K562 (cell line): ENCODE measurements around the gene ABHD17C. TPM values are rescaled to one million over a fixed set of nuclear protein-coding genes. Genes with fewer than 3 reads are reported as not detected.

Experiments
- ATAC-seq: fragments of 200-7000 bp; cut with Tn5 transposase; 3 replicates; pipeline ENCODE4 v1.9.1; 2020; ENCODE audit warnings: moderate library complexity
- BruUV-seq: library from RNA; stranded (reverse); fragments of 400-500 nt; replicated peaks from 2 replicates; lab custom pipeline; 2021; lab: Mats Ljungman, UMichigan
- CTCF ChIA-PET: fragments of 300-600 bp; formaldehyde crosslinking; extraction: SDS; loops from one replicate; lab custom pipeline; 2021; ENCODE audit warnings: low intra/inter-chr PET ratio; lab: Yijun Ruan, JAX
- POLR2A ChIA-PET: fragments of 300-600, 350-650 bp; sonication (Branson Sonifier 250); formaldehyde crosslinking; extraction: SDS; loops from one replicate; lab custom pipeline; 2021; ENCODE audit warnings: antibody characterized with exemption, inconsistent platforms; lab: Yijun Ruan, JAX
- DNase-seq, 4 experiments: peaks; one replicate each; pipeline versions ENCODE4 v3.0.0 to v3.0.0-alpha.2; 2011 to 2018; ENCODE audit warnings: low spot score in 3 of 4, mixed read lengths in 3 of 4; ENCODE audit errors: extremely low read depth in 1 of 4
- FAIRE-seq: peaks from 2 replicates; lab custom pipeline; 2011; peaks lifted over from hg19 to GRCh38; lab: Jason Lieb, UNC
- H2AFZ ChIP-seq: 2 replicates; pipeline ENCODE4 v1.6.0; 2011; ENCODE audit warnings: low read depth, low read length, control low read depth, inconsistent platforms
- H3K27ac ChIP-seq: fragments of 200-600 bp; 3 replicates; pipeline ENCODE4 v1.8.0; 2011; ENCODE audit warnings: low read depth, mild to moderate bottlenecking, control low read depth, inconsistent platforms, low read length, moderate library complexity, mixed read lengths; ENCODE audit errors: extremely low read depth
- H3K27me3 ChIP-seq, 2 experiments: fragments of 300-600 bp in 1 of 2; 2 replicates in 1 of 2; 3 replicates in 1 of 2; pipeline versions ENCODE4 v1.6.0 to v1.8.0; 2011; ENCODE audit warnings: inconsistent platforms in 2 of 2, low read length in 2 of 2, mild to moderate bottlenecking in 1 of 2, mixed read lengths in 1 of 2, moderate library complexity in 1 of 2; ENCODE audit not compliant: control insufficient read depth in 2 of 2, insufficient read depth in 2 of 2
- H3K36me3 ChIP-seq: fragments of 300-600 bp; 3 replicates; pipeline ENCODE4 v1.8.0; 2011; ENCODE audit warnings: mild to moderate bottlenecking, low read length, inconsistent platforms; ENCODE audit not compliant: control insufficient read depth, insufficient read depth
- H3K4me1 ChIP-seq, 2 experiments: fragments of 200-600 bp in 1 of 2; replicated peaks in 1 of 2; 2 replicates in 1 of 2; 3 replicates in 1 of 2; pipeline versions ENCODE4 v1.5.1 to v1.8.0; 2011; ENCODE audit warnings: inconsistent platforms in 2 of 2, low read length in 2 of 2, mild to moderate bottlenecking in 1 of 2, mixed read lengths in 1 of 2, moderate library complexity in 1 of 2; ENCODE audit not compliant: control insufficient read depth in 2 of 2, insufficient read depth in 2 of 2
- H3K4me2 ChIP-seq: 2 replicates; pipeline ENCODE4 v1.6.1; 2011; ENCODE audit warnings: low read length, control low read depth, inconsistent platforms, mixed read lengths; ENCODE audit not compliant: insufficient read depth
- H3K4me3 ChIP-seq: fragments of 200-600 bp; sonication (generic), shearing (Covaris generic); 2 replicates; pipeline ENCODE4 v1.5.1; 2016; ENCODE audit warnings: control low read depth, inconsistent platforms
- H3K79me2 ChIP-seq: fragments of 200-600 bp; 3 replicates; pipeline ENCODE4 v1.8.0; 2011; ENCODE audit warnings: low read length, inconsistent platforms; ENCODE audit not compliant: control insufficient read depth, insufficient read depth
- H3K9ac ChIP-seq, 2 experiments: 2 replicates each; pipeline versions ENCODE4 v1.6.0 to v1.6.1; 2011; ENCODE audit warnings: low read depth in 2 of 2, low read length in 2 of 2, control low read depth in 1 of 2, inconsistent platforms in 1 of 2, mild to moderate bottlenecking in 1 of 2, mixed read lengths in 1 of 2; ENCODE audit not compliant: insufficient read depth in 1 of 2
- H3K9me1 ChIP-seq: one replicate; pipeline ENCODE4 v1.6.0; 2011; ENCODE audit warnings: inconsistent platforms, mild to moderate bottlenecking, low read length, moderate library complexity; ENCODE audit not compliant: control insufficient read depth, insufficient read depth
- H3K9me3 ChIP-seq: replicated peaks from 2 replicates; pipeline ENCODE4 v1.5.1; 2011; ENCODE audit warnings: low read depth, low read length, inconsistent platforms; ENCODE audit not compliant: control insufficient read depth, insufficient read depth
- H4K20me1 ChIP-seq: replicated peaks from 2 replicates; pipeline ENCODE4 v1.6.1; 2011; ENCODE audit warnings: low read length, inconsistent platforms, mixed read lengths; ENCODE audit not compliant: control insufficient read depth, insufficient read depth
- BCOR ChIP-seq: fragments of 450-650 bp; IDR thresholded peaks from 2 replicates; pipeline ENCODE4 v1.6.1; 2016
- CXXC5 ChIP-seq: fragments of 250-450 bp; sonication (Bioruptor Pico); IDR thresholded peaks from 2 replicates; pipeline ENCODE4 v1.8.0; 2022; ENCODE audit warnings: inconsistent platforms, mild to moderate bottlenecking, moderate library complexity
- DNMT1 ChIP-seq: fragments of 450-650 bp; IDR thresholded peaks from 2 replicates; pipeline ENCODE4 v1.6.1; 2016; ENCODE audit warnings: antibody characterized with exemption, mild to moderate bottlenecking
- RBM25 ChIP-seq: fragments of 200-400 bp; formaldehyde crosslinking; IDR thresholded peaks from 2 replicates; pipeline ENCODE4 v1.6.1; 2018; ENCODE audit warnings: low read length, low read depth, moderate library complexity; ENCODE audit not compliant: severe bottlenecking
- ZNF197 ChIP-seq: fragments of 200-800 bp; sonication (Bioruptor generic); IDR thresholded peaks from 2 replicates; pipeline ENCODE4 v1.6.1; 2016; ENCODE audit warnings: low read depth, missing genetic modification characterization, missing compliant biosample characterization
- WGBS: fragments of 100-300 bp; shearing (Covaris generic); methylation state at CpG from one replicate; pipeline ENCODE4 v1.1.6; 2016; ENCODE audit warnings: low coverage, mixed read lengths; ENCODE audit not compliant: insufficient coverage; ENCODE audit errors: missing lambda C conversion rate; 5-methylcytosine and 5-hydroxymethylcytosine counted together
- in situ Hi-C: fragments of 300-500 bp; cut with MboI; formaldehyde crosslinking; loops from 4 replicates; pipeline ENCODE4 v1.15.0; 2018; ENCODE audit warnings: inconsistent platforms, mixed read lengths
- intact Hi-C: fragments of 100-400 bp; cut with micrococcal nuclease; formaldehyde crosslinking; loops from 2 replicates; pipeline ENCODE4 v1.14.2; 2022
- polyA plus RNA-seq, 8 experiments: library from polyadenylated mRNA; depleted of rRNA in 4 of 8; stranded (reverse) in 5 of 8; unstranded in 3 of 8; fragments of >200 nt; fragmentation: Nextera tagmentation in 2 of 8; fragmentation: Illumina TruSeq in 1 of 8; extraction: Ambion mirVana in 2 of 8; extraction: Trizol in 1 of 8; gene quantifications; 2 replicates each; pipeline versions ENCODE4 v1.2.1 to v1.2.3, GENCODE V29; 2011 to 2014; ENCODE audit warnings: inconsistent platforms in 1 of 8, missing spikeins in 1 of 8
- total RNA-seq, 7 experiments: library from RNA; depleted of rRNA in 6 of 7; stranded (reverse); fragments of >200 nt in 6 of 7; fragmentation: Illumina TruSeq in 2 of 7; extraction: Trizol in 2 of 7; gene quantifications; 2 replicates each; pipeline versions ENCODE4 v1.2.1 to v1.2.3, GENCODE V29; 2011 to 2021; ENCODE audit warnings: low replicate concordance in 1 of 7
- TF ChIP-seq, protein P1 (sequence below): fragments of 450-650 bp; formaldehyde crosslinking; IDR thresholded peaks from 2 replicates; pipeline ENCODE4 v1.4.0; 2020; ENCODE audit warnings: mild to moderate bottlenecking, moderate library complexity
- TF ChIP-seq, protein P2 (sequence below), 3 experiments: fragments of 200-800 bp in 1 of 3; fragments of 250-450 bp in 1 of 3; fragments of 450-650 bp in 1 of 3; sonication (Bioruptor Pico) in 1 of 3; sonication (Bioruptor generic) in 1 of 3; formaldehyde crosslinking in 1 of 3; IDR thresholded peaks; 2 replicates each; pipeline versions ENCODE4 v1.6.1 to v1.8.0; 2016 to 2022; ENCODE audit warnings: mild to moderate bottlenecking in 2 of 3, missing genetic modification characterization in 2 of 3, missing compliant biosample characterization in 1 of 3, moderate library complexity in 1 of 3

ABHD17C gene
- total and polyA plus RNA-seq, 9 of the 15 experiments (the other 6 are each of a cell fraction or from before 2014, with no cell fraction given), result 0.04 to 0.42 (median 0.19) TPM; not detected in 1

DNA sequence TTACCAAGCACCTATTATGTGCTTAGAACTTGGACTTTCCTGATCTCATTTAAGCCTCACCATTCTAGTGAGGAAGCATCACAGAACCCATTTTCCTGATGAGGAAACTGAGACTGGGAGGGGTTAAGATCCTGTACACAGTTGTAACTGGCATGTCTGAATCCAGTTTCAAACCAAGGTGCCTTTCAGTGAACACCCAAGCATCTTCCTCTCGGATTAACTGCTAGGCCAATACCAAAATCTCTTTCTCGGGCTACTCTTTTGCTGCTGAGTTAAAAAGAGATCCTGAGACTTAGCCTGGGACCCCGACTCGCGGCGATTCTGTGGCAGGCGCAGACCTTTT is 83.5 kb downstream of the ABHD17C start:
- ChIA-PET POLR2A (no interaction called here), CTCF (interaction anchor here (0.6 to 1.9 kb wide), 6 partner anchors 191 to 330 kb away, joined by 3 to 11 read pairs (median 4); no protein-coding TSS in a partner anchor)
- Histone ChIP-seq H3K4me3 (no peak overlapping the region), H2AFZ (no peak overlapping the region), H3K36me3 (no peaks in the 10 kb centered on the region), H3K4me2 (no peak overlapping the region), H3K79me2 (no peaks in the 10 kb centered on the region), H3K27me3 (peaks cover 11 to 31% of the 10 kb centered on the region in 2 experiments; a peak in 4 of 5 replicates), H3K9ac (no peak overlapping the region), H3K27ac (no peak overlapping the region), H3K9me3 (no peaks in the 10 kb centered on the region), H3K9me1 (no peaks in the 10 kb centered on the region), H3K4me1 (peaks cover 0 to 18% of the 10 kb centered on the region in 2 experiments; a peak in 2 of 5 replicates), H4K20me1 (peaks cover 9% of the 10 kb centered on the region)
- peak; percentile 77 for TF ChIP-seq RBM25
- 0 out of 2 replicates have a peak, but pooled peaks have one; percentile 18 for TF ChIP-seq BCOR
- TF ChIP-seq ZNF197 (CRISPR knock-in tag), result no peak
- intact Hi-C loops, result loop anchor here (2.0 kb wide), 1 partner anchor 192 kb away; no protein-coding TSS in a partner anchor
- no TSS peak for BruUV-seq
- ATAC-seq (no peak), DNase-seq (no peak), FAIRE-seq (no peak)
- WGBS, result 2% methylated on average over 7 of the region's 7 CpGs
- in situ Hi-C loops, result loop anchor here (5.0 kb wide), 1 partner anchor 321 kb away; no protein-coding TSS in a partner anchor

DNA sequence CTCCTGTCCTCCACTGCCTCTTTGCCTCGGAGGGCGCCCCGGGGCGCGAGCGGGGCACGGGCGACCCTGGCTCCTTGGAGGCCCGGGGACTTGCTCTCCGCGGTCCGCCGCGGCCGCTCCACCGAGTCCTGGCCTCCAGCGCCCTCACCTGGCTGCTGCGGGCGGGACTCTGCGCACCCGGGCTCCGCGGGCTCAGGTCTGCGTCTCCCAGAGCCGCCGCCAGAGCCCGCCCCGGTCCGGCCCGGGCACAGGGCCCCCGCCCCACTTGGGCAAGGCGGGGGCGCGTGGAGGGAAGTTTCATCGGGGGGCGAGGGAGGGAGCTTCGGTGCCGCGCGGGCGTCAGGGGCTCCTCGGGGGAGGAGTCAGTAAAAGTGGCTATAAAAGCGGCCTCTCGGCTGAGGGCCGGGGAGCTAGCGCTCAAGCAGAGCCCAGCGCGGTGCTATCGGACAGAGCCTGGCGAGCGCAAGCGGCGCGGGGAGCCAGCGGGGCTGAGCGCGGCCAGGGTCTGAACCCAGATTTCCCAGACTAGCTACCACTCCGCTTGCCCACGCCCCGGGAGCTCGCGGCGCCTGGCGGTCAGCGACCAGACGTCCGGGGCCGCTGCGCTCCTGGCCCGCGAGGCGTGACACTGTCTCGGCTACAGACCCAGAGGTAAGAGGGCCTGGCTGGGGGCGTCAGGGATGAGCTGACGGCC is 84.0 kb downstream of the ABHD17C start, which contains the start of gene CEMIP:
Gene CEMIP, plus strand, starts transcription at position 407 of the 694 bp plus-strand sequence. CDS start 94,510 bp downstream, outside the sequence.
- H3K36me3 ChIP-seq, result no peaks in the 10 kb centered on the region
- peaks cover 9% of the 10 kb centered on the region for H4K20me1 ChIP-seq
- H3K9ac ChIP-seq, result no peak within 1 kb of the TSS
- H3K4me2 ChIP-seq, result no peak within 1 kb of the TSS
- no peak within 1 kb of the TSS for H3K4me3 ChIP-seq
- peaks cover 0 to 18% of the 10 kb centered on the region in 2 experiments; a peak in 2 of 5 replicates for H3K4me1 ChIP-seq
- peaks cover 11 to 31% of the 10 kb centered on the region in 2 experiments; a peak in 4 of 5 replicates for H3K27me3 ChIP-seq
- DNase-seq (peak; percentile 64 to 80 (median 76)), ATAC-seq (peak; percentile 99), FAIRE-seq (no peak)
- in situ Hi-C loops (loop anchor here (5.0 kb wide), 1 partner anchor 322 kb away; no protein-coding TSS in a partner anchor), intact Hi-C loops (loop anchor here (1.0 to 2.0 kb wide), 2 partner anchors 192 to 324 kb away; no protein-coding TSS in a partner anchor)
- BruUV-seq, result no TSS peak
- POLR2A ChIA-PET, result no interaction called here
- CTCF ChIA-PET, result interaction anchor here (0.6 to 1.9 kb wide), 7 partner anchors 191 to 329 kb away, joined by 3 to 11 read pairs (median 4); no protein-coding TSS in a partner anchor
- WGBS, result 37% methylated on average over 40 of the region's 75 CpGs
- H2AFZ ChIP-seq, result no peak within 1 kb of the TSS
- H3K27ac ChIP-seq, result no peak within 1 kb of the TSS
- no peaks in the 10 kb centered on the region for H3K9me3 ChIP-seq
- H3K9me1 ChIP-seq, result no peaks in the 10 kb centered on the region
- no peaks in the 10 kb centered on the region for H3K79me2 ChIP-seq
- TF ChIP-seq DNMT1 (no peak), CXXC5 (CRISPR knock-in tag) (0 out of 2 replicates have a peak, but pooled peaks have one; percentile 9)
- TF ChIP-seq, protein P1, sequence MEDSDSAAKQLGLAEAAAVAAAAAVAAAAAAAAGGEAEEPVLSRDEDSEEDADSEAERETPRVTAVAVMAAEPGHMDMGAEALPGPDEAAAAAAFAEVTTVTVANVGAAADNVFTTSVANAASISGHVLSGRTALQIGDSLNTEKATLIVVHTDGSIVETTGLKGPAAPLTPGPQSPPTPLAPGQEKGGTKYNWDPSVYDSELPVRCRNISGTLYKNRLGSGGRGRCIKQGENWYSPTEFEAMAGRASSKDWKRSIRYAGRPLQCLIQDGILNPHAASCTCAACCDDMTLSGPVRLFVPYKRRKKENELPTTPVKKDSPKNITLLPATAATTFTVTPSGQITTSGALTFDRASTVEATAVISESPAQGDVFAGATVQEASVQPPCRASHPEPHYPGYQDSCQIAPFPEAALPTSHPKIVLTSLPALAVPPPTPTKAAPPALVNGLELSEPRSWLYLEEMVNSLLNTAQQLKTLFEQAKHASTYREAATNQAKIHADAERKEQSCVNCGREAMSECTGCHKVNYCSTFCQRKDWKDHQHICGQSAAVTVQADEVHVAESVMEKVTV (CRISPR knock-in tag), result peak; percentile 58
- TF ChIP-seq, protein P2, sequence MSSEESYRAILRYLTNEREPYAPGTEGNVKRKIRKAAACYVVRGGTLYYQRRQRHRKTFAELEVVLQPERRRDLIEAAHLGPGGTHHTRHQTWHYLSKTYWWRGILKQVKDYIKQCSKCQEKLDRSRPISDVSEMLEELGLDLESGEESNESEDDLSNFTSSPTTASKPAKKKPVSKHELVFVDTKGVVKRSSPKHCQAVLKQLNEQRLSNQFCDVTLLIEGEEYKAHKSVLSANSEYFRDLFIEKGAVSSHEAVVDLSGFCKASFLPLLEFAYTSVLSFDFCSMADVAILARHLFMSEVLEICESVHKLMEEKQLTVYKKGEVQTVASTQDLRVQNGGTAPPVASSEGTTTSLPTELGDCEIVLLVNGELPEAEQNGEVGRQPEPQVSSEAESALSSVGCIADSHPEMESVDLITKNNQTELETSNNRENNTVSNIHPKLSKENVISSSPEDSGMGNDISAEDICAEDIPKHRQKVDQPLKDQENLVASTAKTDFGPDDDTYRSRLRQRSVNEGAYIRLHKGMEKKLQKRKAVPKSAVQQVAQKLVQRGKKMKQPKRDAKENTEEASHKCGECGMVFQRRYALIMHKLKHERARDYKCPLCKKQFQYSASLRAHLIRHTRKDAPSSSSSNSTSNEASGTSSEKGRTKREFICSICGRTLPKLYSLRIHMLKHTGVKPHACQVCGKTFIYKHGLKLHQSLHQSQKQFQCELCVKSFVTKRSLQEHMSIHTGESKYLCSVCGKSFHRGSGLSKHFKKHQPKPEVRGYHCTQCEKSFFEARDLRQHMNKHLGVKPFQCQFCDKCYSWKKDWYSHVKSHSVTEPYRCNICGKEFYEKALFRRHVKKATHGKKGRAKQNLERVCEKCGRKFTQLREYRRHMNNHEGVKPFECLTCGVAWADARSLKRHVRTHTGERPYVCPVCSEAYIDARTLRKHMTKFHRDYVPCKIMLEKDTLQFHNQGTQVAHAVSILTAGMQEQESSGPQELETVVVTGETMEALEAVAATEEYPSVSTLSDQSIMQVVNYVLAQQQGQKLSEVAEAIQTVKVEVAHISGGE (CRISPR knock-in tag; IDR thresholded peaks at IDR 0.05), result no peak
